Measurements from ENCODE around the gene DTHD1. TPM values are rescaled to one million over a fixed set of nuclear protein-coding genes. Genes with fewer than 3 reads are reported as not detected.

Gene DTHD1
- total RNA-seq, 6 experiments from 2014 or later: not detected

GRCh38 chr4:36292556-36293188 is 11.3 kb downstream of the DTHD1 start:
- Mint-ChIP-seq H3K27ac (no peak overlapping the region), H3K4me3 (no peak overlapping the region), H3K4me1 (ENCODE audit: low read depth) (no peaks in the 10 kb centered on the region), H3K36me3 (ENCODE audit: low read depth) (no peaks in the 10 kb centered on the region), H3K9me3 (peaks cover 15% of the 10 kb centered on the region), H3K27me3 (ENCODE audit: insufficient read depth) (no peaks in the 10 kb centered on the region; the same call in 1 of the 2 replicates)
- no peak for DNase-seq
- TF ChIP-seq CTCF (IDR thresholded peaks at IDR 0.05): no peak

- H3K4me3 Mint-ChIP-seq: no peak overlapping the region
- H3K9me3 Mint-ChIP-seq: peaks cover 24% of the 10 kb centered on the region
- TF ChIP-seq CTCF (IDR thresholded peaks at IDR 0.05): no peak
- DNase-seq: no peak
- H3K27me3 Mint-ChIP-seq (ENCODE audit: insufficient read depth): no peaks in the 10 kb centered on the region
- no peaks in the 10 kb centered on the region for H3K4me1 Mint-ChIP-seq (ENCODE audit: low read depth)
- H3K36me3 Mint-ChIP-seq (ENCODE audit: low read depth): no peaks in the 10 kb centered on the region
- no peak overlapping the region for H3K27ac Mint-ChIP-seq
These were observed 19.7 kb downstream of the DTHD1 start for GRCh38 chr4:36301127-36301526.

- peaks cover 28% of the 10 kb centered on the region for H3K9me3 Mint-ChIP-seq
- no peaks in the 10 kb centered on the region for H3K27me3 Mint-ChIP-seq (ENCODE audit: insufficient read depth)
- no peak overlapping the region for H3K27ac Mint-ChIP-seq
- no peaks in the 10 kb centered on the region for H3K36me3 Mint-ChIP-seq (ENCODE audit: low read depth)
- H3K4me1 Mint-ChIP-seq (ENCODE audit: low read depth): no peaks in the 10 kb centered on the region
- no peak overlapping the region for H3K4me3 Mint-ChIP-seq
- DNase-seq: no peak
- TF ChIP-seq CTCF (IDR thresholded peaks at IDR 0.05): no peak
These were observed 22.2 kb downstream of the DTHD1 start for GRCh38 chr4:36303426-36304137.

- no peak for TF ChIP-seq CTCF (IDR thresholded peaks at IDR 0.05)
- no peaks in the 10 kb centered on the region for H3K27me3 Mint-ChIP-seq (ENCODE audit: insufficient read depth)
- H3K9me3 Mint-ChIP-seq: peaks cover 26% of the 10 kb centered on the region
These were observed 22.8 kb downstream of the DTHD1 start for GRCh38 chr4:36304138-36304681.

GRCh38 chr4:36308150-36308549 is 26.7 kb downstream of the DTHD1 start:
- Mint-ChIP-seq H3K4me1 (ENCODE audit: low read depth) (no peaks in the 10 kb centered on the region), H3K27me3 (ENCODE audit: insufficient read depth) (no peaks in the 10 kb centered on the region), H3K36me3 (ENCODE audit: low read depth) (no peaks in the 10 kb centered on the region), H3K4me3 (no peak overlapping the region), H3K9me3 (peaks cover 19% of the 10 kb centered on the region), H3K27ac (no peak overlapping the region)
- no peak for TF ChIP-seq CTCF (IDR thresholded peaks at IDR 0.05)
- no peak for DNase-seq

More at GRCh38 chr4:36304138-36304681, 22.8 kb downstream of the DTHD1 start:
- DNase-seq: no peak
- no peak overlapping the region for H3K4me3 Mint-ChIP-seq
- no peaks in the 10 kb centered on the region for H3K4me1 Mint-ChIP-seq (ENCODE audit: low read depth)
- no peaks in the 10 kb centered on the region for H3K36me3 Mint-ChIP-seq (ENCODE audit: low read depth)
- no peak overlapping the region for H3K27ac Mint-ChIP-seq
